Measurements from ENCODE around the gene MYRIP.

DNA sequence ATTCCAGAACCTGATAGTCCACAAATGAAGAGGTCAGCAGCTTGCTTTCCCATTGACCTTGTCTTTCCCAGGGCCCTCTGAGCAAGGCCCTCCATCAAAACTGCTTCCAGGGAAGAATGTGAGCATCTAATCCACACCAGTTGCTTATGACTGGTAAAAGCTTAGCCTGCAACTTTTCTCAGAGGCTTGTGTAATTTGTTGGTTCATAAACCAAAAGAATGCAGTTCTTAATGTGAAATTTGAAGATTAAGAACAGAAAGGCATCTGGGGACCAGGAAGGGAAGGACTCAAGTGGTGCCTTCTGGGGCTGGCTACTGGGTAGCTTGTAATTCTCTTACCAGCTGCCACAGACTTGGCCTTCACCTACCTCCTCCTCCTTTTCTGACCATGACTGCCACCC lies 439.2 kb downstream of the MYRIP start:
- TF ChIP-seq CTCF (IDR thresholded peaks at IDR 0.05 in 8 of 11, conservative IDR thresholded peaks at IDR 0.05 in 3 of 11) = no peak
- TF ChIP-seq POLR2A (IDR thresholded peaks at IDR 0.05) = no peak
